H1 (cell line): Measurements from ENCODE around the gene MAGI2. TPM values are rescaled to one million over a fixed set of nuclear protein-coding genes. Genes with fewer than 3 reads are reported as not detected.

Experiments used
- CTCF ChIA-PET: fragments of 300-600 bp; sonication (Branson Sonifier 250); formaldehyde crosslinking; loops from one replicate; lab custom pipeline; 2021; ENCODE audit not compliant: partially characterized antibody; lab: Charles Lee
- POLR2A ChIA-PET: fragments of 300-600 bp; sonication (Branson Sonifier 250); formaldehyde crosslinking; loops from one replicate; lab custom pipeline; 2021; ENCODE audit warnings: inconsistent platforms; ENCODE audit not compliant: partially characterized antibody; lab: Charles Lee
- DNase-seq, 2 experiments: peaks; one replicate each; pipeline versions ENCODE4 v3.0.0 to v3.0.0-alpha.2; 2010 to 2022; ENCODE audit warnings: low spot score in 2 of 2, low read depth in 1 of 2, mixed read lengths in 1 of 2
- FAIRE-seq: peaks from 2 replicates; lab custom pipeline; 2011; peaks lifted over from hg19 to GRCh38; lab: Jason Lieb, UNC
- H2AFZ ChIP-seq: 2 replicates; pipeline ENCODE4 v1.8.1; 2012; ENCODE audit warnings: low read length, inconsistent platforms
- H2AK5ac ChIP-seq: 2 replicates; pipeline ENCODE4 v1.6.1; 2013; ENCODE audit warnings: low read depth, low read length
- H2BK120ac ChIP-seq: replicated peaks from 2 replicates; pipeline ENCODE3; 2013; ENCODE audit warnings: low read depth, low read length, inconsistent platforms
- H2BK12ac ChIP-seq: 2 replicates; pipeline ENCODE4 v1.6.1; 2013; ENCODE audit warnings: low read depth, low read length
- H2BK15ac ChIP-seq: 2 replicates; pipeline ENCODE4 v1.6.1; 2013; ENCODE audit warnings: low read length
- H2BK20ac ChIP-seq: 2 replicates; pipeline ENCODE4 v1.6.1; 2013; ENCODE audit warnings: low read length
- H2BK5ac ChIP-seq: 2 replicates; pipeline ENCODE4 v1.6.1; 2013; ENCODE audit warnings: low read depth, low read length
- H3K14ac ChIP-seq: 2 replicates; pipeline ENCODE4 v1.6.1; 2013; ENCODE audit warnings: inconsistent platforms; ENCODE audit not compliant: insufficient read length
- H3K18ac ChIP-seq: 2 replicates; pipeline ENCODE4 v1.6.1; 2013; ENCODE audit warnings: low read length; ENCODE audit errors: extremely low read depth
- H3K23ac ChIP-seq: 2 replicates; pipeline ENCODE4 v1.6.1; 2013; ENCODE audit warnings: inconsistent platforms; ENCODE audit not compliant: insufficient read length
- H3K23me2 ChIP-seq: 2 replicates; pipeline ENCODE4 v1.6.1; 2013; ENCODE audit warnings: low read depth, low read length
- H3K27ac ChIP-seq: 2 replicates; pipeline ENCODE4 v1.6.1; 2011; ENCODE audit warnings: low read depth, low read length, inconsistent platforms
- H3K27me3 ChIP-seq, 4 experiments: replicated peaks in 1 of 4; 1 replicate in 1 of 4; 2 replicates in 3 of 4; pipeline versions ENCODE4 v1.6.1 to v1.8.1; 2011 to 2013; ENCODE audit warnings: low read length in 3 of 4, mild to moderate bottlenecking in 3 of 4, inconsistent platforms in 2 of 4, mixed read lengths in 2 of 4, moderate library complexity in 1 of 4; ENCODE audit not compliant: control insufficient read depth in 3 of 4, insufficient read depth in 3 of 4; ENCODE audit errors: extremely low read depth in 1 of 4
- H3K36me3 ChIP-seq, 4 experiments: 2 replicates each; pipeline versions ENCODE4 v1.6.1 to v1.8.1; 2011 to 2013; ENCODE audit warnings: mild to moderate bottlenecking in 4 of 4, low read length in 3 of 4, moderate library complexity in 2 of 4, control low read depth in 1 of 4, inconsistent platforms in 1 of 4; ENCODE audit not compliant: insufficient read depth in 4 of 4, control insufficient read depth in 2 of 4
- H3K4ac ChIP-seq: replicated peaks from 2 replicates; pipeline ENCODE3; 2013; ENCODE audit warnings: low read length, low read depth, mixed read lengths, inconsistent platforms; ENCODE audit not compliant: insufficient read length
- H3K4me1 ChIP-seq, 4 experiments: replicated peaks in 1 of 4; 1 replicate in 1 of 4; 2 replicates in 3 of 4; pipeline versions ENCODE4 v1.6.1 to v1.8.1; 2011 to 2013; ENCODE audit warnings: low read length in 3 of 4, inconsistent platforms in 2 of 4, mixed read lengths in 1 of 4; ENCODE audit not compliant: insufficient read depth in 4 of 4, control insufficient read depth in 3 of 4
- H3K4me2 ChIP-seq, 2 experiments: 2 replicates each; pipeline versions ENCODE4 v1.6.1 to v1.8.1; 2011 to 2013; ENCODE audit warnings: low read depth in 2 of 2, low read length in 2 of 2, control low read depth in 1 of 2, inconsistent platforms in 1 of 2, mild to moderate bottlenecking in 1 of 2; ENCODE audit not compliant: insufficient read depth in 1 of 2
- H3K4me3 ChIP-seq, 4 experiments: fragments of 200-600, 300-600 bp in 1 of 4; sonication (generic), shearing (Covaris generic), sonication (Bioruptor Twin) in 1 of 4; 2 replicates each; pipeline versions ENCODE4 v1.5.1 to v1.8.1; 2011 to 2016; ENCODE audit warnings: low read length in 4 of 4, low read depth in 3 of 4, control low read depth in 2 of 4, inconsistent platforms in 2 of 4, mild to moderate bottlenecking in 2 of 4, mixed read lengths in 1 of 4, moderate library complexity in 1 of 4; ENCODE audit not compliant: insufficient read depth in 2 of 4; ENCODE audit errors: extremely low read depth in 1 of 4
- H3K56ac ChIP-seq: replicated peaks from 2 replicates; pipeline ENCODE3; 2013; ENCODE audit warnings: low read depth, mild to moderate bottlenecking, mixed read lengths, low read length, inconsistent platforms; ENCODE audit not compliant: insufficient read length
- H3K79me1 ChIP-seq: 2 replicates; pipeline ENCODE4 v1.6.1; 2013; ENCODE audit warnings: low read depth, low read length, control low read depth
- H3K79me2 ChIP-seq, 2 experiments: 2 replicates each; pipeline versions ENCODE4 v1.6.1 to v1.8.1; 2012 to 2013; ENCODE audit warnings: low read length in 2 of 2, mild to moderate bottlenecking in 2 of 2, inconsistent platforms in 1 of 2; ENCODE audit not compliant: insufficient read depth in 2 of 2, control insufficient read depth in 1 of 2
- H3K9ac ChIP-seq, 4 experiments: replicated peaks in 1 of 4; 1 replicate in 1 of 4; 2 replicates in 3 of 4; pipeline versions ENCODE4 v1.6.1 to v1.8.1; 2011 to 2013; ENCODE audit warnings: low read depth in 3 of 4, low read length in 3 of 4, control low read depth in 2 of 4, mild to moderate bottlenecking in 2 of 4, moderate library complexity in 2 of 4, inconsistent platforms in 1 of 4; ENCODE audit errors: extremely low read depth in 1 of 4
- H3K9me3 ChIP-seq, 2 experiments: 2 replicates each; pipeline versions ENCODE4 v1.6.1 to v1.8.1; 2012 to 2013; ENCODE audit warnings: mild to moderate bottlenecking in 2 of 2, moderate library complexity in 2 of 2, control low read depth in 1 of 2, inconsistent platforms in 1 of 2, low read depth in 1 of 2, low read length in 1 of 2, mixed read lengths in 1 of 2; ENCODE audit not compliant: insufficient read depth in 2 of 2
- H4K20me1 ChIP-seq, 2 experiments: replicated peaks in 1 of 2; 2 replicates each; pipeline versions ENCODE3 to v1.8.1; 2011 to 2013; ENCODE audit warnings: inconsistent platforms in 2 of 2, low read length in 2 of 2, mild to moderate bottlenecking in 1 of 2; ENCODE audit not compliant: insufficient read depth in 2 of 2, control insufficient read depth in 1 of 2
- H4K5ac ChIP-seq: 2 replicates; pipeline ENCODE4 v1.6.1; 2013; ENCODE audit warnings: low read length, low read depth, mixed read lengths, inconsistent platforms; ENCODE audit not compliant: insufficient read length
- H4K8ac ChIP-seq: 2 replicates; pipeline ENCODE4 v1.8.0; 2013; ENCODE audit warnings: mild to moderate bottlenecking, moderate library complexity, low read length, inconsistent platforms; ENCODE audit not compliant: insufficient read depth; ENCODE audit errors: extremely low read depth
- H4K91ac ChIP-seq: replicated peaks from 2 replicates; pipeline ENCODE3; 2013; ENCODE audit warnings: low read length, mixed read lengths, inconsistent platforms; ENCODE audit not compliant: insufficient read length
- ASH2L ChIP-seq: fragments of 200-600, 300-600 bp; sonication (generic); IDR thresholded peaks from one replicate; pipeline ENCODE4 v1.7.1; 2017; ENCODE audit warnings: low read length
- RAD21 ChIP-seq, 2 experiments: IDR thresholded peaks in 1 of 2; conservative IDR thresholded peaks in 1 of 2; 2 replicates each; pipeline ENCODE4 v1.6.1; 2011; ENCODE audit warnings: low read depth in 2 of 2, low read length in 2 of 2, improper control_type of control experiment in 1 of 2, inconsistent platforms in 1 of 2, mild to moderate bottlenecking in 1 of 2, moderate library complexity in 1 of 2
- SRF ChIP-seq: IDR thresholded peaks from 2 replicates; pipeline ENCODE4 v1.6.1; 2011; ENCODE audit warnings: mild to moderate bottlenecking, low read depth, low read length, moderate library complexity
- WGBS, 2 experiments: shearing (Covaris generic) in 1 of 2; methylation state at CpG; one replicate each; pipeline versions ENCODE4 v1.1.6 to v1.1.7; 2013 to 2015; ENCODE audit warnings: low lambda C conversion rate in 2 of 2, mixed read lengths in 2 of 2, inconsistent platforms in 1 of 2, low coverage in 1 of 2, missing lambda C conversion rate in 1 of 2; ENCODE audit not compliant: insufficient replicate concordance in 2 of 2, insufficient coverage in 1 of 2, insufficient read length in 1 of 2; ENCODE audit errors: extremely low coverage in 1 of 2, missing lambda C conversion rate in 1 of 2; 5-methylcytosine and 5-hydroxymethylcytosine counted together
- polyA plus RNA-seq, 7 experiments: library from polyadenylated mRNA; depleted of rRNA in 3 of 7; stranded (reverse) in 5 of 7; unstranded in 2 of 7; fragments of >200 nt in 5 of 7; fragments of 200-250 nt in 2 of 7; gene quantifications; 1 replicate in 5 of 7; 2 replicates in 1 of 7; 4 replicates in 1 of 7; pipeline versions ENCODE4 v1.2.1 to v1.2.3, GENCODE V29; 2011 to 2013; ENCODE audit warnings: missing spikeins in 2 of 7, mixed read lengths in 2 of 7
- total RNA-seq: library from RNA; stranded (reverse); fragmentation: NEBNext Ultra II Directional; extraction: Animal tissue kit (Norgen Biotek cat#: 25700); gene quantifications from 2 replicates; pipeline ENCODE4 v1.2.1, GENCODE V29; 2021
- TF ChIP-seq, protein P1 (sequence below), 3 experiments: IDR thresholded peaks; 1 replicate in 2 of 3; 2 replicates in 1 of 3; pipeline versions ENCODE4 v1.5.1 to v1.6.1; 2011; ENCODE audit warnings: low read length in 3 of 3, mild to moderate bottlenecking in 3 of 3, inconsistent platforms in 2 of 3, low read depth in 1 of 3, moderate library complexity in 1 of 3; ENCODE audit not compliant: insufficient read depth in 1 of 3; ENCODE audit errors: control extremely low read depth in 1 of 3

Gene MAGI2
- total and polyA plus RNA-seq, 2 of the 8 experiments (the other 6 are each of a cell fraction or from before 2014, with no cell fraction given), result 6.0 to 27.3 TPM

DNA sequence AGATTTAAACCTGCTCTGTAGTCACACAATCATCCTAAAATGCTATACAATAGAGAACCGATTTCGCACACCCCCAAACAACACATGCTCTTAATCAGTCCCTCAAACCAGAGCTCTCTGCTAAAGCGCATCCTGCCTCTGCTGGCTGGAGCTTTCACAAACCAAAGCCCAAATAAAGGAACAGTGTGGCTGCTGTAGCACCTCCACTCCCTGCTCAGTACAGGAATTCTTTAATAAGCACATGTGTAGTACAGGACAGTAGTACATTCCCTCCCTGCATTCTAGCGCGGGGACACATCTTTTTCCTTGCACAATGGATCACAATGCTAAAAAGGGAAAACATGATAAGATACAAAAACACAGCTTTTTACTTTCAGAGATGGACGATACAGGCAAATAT lies 684.6 kb downstream of the MAGI2 start:
- Histone ChIP-seq H3K36me3 (no peaks in the 10 kb centered on the region), H3K9me3 (no peaks in the 10 kb centered on the region), H3K23ac (no peak overlapping the region), H4K20me1 (no peaks in the 10 kb centered on the region), H3K23me2 (peaks cover 14% of the 10 kb centered on the region), H2BK5ac (0 out of 2 replicates have a peak overlapping the region, but pooled peaks have one; percentile 8), H2BK12ac (no peak overlapping the region), H2AFZ (0 out of 2 replicates have a peak overlapping the region, but pooled peaks have one; percentile 21), H2BK20ac (no peak overlapping the region), H3K4me3 (peak overlapping the region; percentile 75 to 94 (median 81)), H2AK5ac (no peak overlapping the region), H3K79me2 (peaks cover 4 to 70% of the 10 kb centered on the region in 2 experiments; a peak in 3 of 4 replicates), H3K27me3 (no peaks in the 10 kb centered on the region), H3K56ac (no peak overlapping the region), H3K18ac (peak overlapping the region; percentile 36; the same call in 1 of the 2 replicates), H3K79me1 (peaks cover 2% of the 10 kb centered on the region; the same call in 1 of the 2 replicates), H3K4ac (no peak overlapping the region), H3K14ac (no peak overlapping the region), H2BK120ac (no peak overlapping the region), H2BK15ac (peak overlapping the region; percentile 12; the same call in 1 of the 2 replicates), H3K4me1 (peaks cover 0 to 9% (median 3%) of the 10 kb centered on the region in 4 experiments; a peak in 5 of 7 replicates), H4K91ac (no peak overlapping the region), H3K4me2 (peak overlapping the region; percentile 80 to 93), H4K5ac (no peak overlapping the region), H3K9ac (peak overlapping the region in 2 of 4 experiments; percentile 48 to 79; a peak in 4 of 7 replicates), H4K8ac (no peak overlapping the region), H3K27ac (no peak overlapping the region)
- FAIRE-seq (peak; percentile 81), DNase-seq (no peak)
- ChIA-PET CTCF (interaction anchor here (0.6 to 1.2 kb wide), 7 partner anchors 12 to 260 kb away, joined by 3 to 5 read pairs (median 3); no protein-coding TSS in a partner anchor), POLR2A (no interaction called here)
- 21% methylated on average over 6 of the region's 6 CpGs; no CpG with 5 or more reads in 1 of the 2 experiments for WGBS, 2 experiments
- TF ChIP-seq ASH2L (peak; percentile 23), SRF (no peak), RAD21 (IDR thresholded peaks at IDR 0.05 in 1 of 2, conservative IDR thresholded peaks at IDR 0.05 in 1 of 2; ENCODE audit: low read depth in 2 of 2, low read length in 2 of 2) (peak; percentile 38 to 42; a peak in 3 of 4 replicates)
- TF ChIP-seq, protein P1, sequence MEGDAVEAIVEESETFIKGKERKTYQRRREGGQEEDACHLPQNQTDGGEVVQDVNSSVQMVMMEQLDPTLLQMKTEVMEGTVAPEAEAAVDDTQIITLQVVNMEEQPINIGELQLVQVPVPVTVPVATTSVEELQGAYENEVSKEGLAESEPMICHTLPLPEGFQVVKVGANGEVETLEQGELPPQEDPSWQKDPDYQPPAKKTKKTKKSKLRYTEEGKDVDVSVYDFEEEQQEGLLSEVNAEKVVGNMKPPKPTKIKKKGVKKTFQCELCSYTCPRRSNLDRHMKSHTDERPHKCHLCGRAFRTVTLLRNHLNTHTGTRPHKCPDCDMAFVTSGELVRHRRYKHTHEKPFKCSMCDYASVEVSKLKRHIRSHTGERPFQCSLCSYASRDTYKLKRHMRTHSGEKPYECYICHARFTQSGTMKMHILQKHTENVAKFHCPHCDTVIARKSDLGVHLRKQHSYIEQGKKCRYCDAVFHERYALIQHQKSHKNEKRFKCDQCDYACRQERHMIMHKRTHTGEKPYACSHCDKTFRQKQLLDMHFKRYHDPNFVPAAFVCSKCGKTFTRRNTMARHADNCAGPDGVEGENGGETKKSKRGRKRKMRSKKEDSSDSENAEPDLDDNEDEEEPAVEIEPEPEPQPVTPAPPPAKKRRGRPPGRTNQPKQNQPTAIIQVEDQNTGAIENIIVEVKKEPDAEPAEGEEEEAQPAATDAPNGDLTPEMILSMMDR (IDR thresholded peaks at IDR 0.05; ENCODE audit: control extremely low read depth in 1 of 3, insufficient read depth in 1 of 3, low read depth in 1 of 3, low read length in 3 of 3), result peak in 2 of 3 experiments; percentile 5 to 27; a peak in 1 of 4 replicates
- TF ChIP-seq, all 59 proteins: peak for 3
